ENCODE measurements around the gene DNAJA4.
A peak's percentile ranks its signal among the peaks of the same experiment; 100 is the strongest.
"Not testable (repeated sequence)": the region's sequence is repeated elsewhere in the genome, so short reads cannot be mapped to it uniquely, and the experiment has no call there.

The DNAJA4 gene

GRCh38 chr15:78244101-78244500 lies 20.3 kb upstream of the DNAJA4 start:
- DNase-seq (ENCODE audit: low spot score), result no peak

DNA sequence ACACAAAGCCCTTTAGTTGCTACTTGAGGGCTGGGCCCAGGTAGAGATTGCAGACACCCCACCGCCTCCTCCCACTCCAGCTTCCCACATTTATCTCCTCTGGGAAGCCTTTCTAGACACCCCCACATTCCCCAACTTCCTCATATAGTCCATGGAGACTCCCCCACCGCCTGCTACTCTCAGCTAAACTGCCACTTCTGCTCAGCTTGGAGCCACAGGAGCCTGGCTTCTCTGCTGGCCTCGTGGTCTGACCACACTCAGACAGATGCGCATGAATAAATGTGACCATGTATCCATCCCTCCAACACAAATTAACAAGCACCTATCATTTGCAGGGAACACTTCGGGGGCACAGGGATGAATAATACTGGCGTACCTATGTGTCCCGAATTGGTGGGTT lies 19.5 kb upstream of the DNAJA4 start:
- no peak for DNase-seq (ENCODE audit: low spot score)

DNA sequence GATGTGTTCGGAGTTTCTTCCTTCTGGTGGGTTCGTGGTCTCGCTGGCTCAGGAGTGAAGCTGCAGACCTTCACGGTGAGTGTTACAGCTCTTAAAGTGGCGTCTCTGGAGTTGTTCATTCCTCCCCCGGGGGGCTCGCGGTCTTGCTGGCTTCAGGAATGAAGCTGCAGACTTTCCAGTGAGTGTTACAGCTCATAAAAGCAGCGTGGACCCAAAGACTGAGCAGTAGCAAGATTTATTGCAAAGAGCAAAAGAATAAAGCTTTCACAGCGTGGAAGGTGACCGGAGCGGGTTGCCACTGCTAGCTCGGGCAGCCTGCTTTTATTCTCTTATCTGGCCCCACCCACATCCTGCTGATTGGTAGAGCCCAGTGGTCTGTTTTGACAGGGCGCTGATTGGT lies 19.0 kb upstream of the DNAJA4 start:
- not testable (repeated sequence) for DNase-seq (ENCODE audit: low spot score)

GRCh38 chr15:78245976-78246620 lies 18.3 kb upstream of the DNAJA4 start:
- not testable (repeated sequence) for DNase-seq (ENCODE audit: low spot score)

DNA sequence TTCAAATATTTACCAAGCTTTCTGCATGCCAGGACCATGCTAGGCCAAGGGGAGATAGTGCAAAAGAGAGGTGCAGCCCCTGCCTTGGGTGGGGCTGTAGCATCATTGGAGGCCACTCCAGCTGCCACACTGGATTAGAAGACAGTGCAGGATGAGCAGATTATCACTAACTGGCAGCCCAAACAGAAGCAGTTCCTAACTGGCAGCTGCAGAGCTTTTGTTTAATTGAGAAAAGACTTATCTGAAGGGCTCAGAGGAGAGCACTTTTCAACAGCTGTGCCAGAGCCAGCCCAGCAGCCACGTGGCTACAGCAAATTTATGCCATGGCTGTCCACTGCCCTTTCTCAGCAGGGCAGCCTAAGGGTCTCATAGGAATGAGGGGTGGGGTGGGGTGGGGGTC lies 16.5 kb upstream of the DNAJA4 start:
- no peak for DNase-seq (ENCODE audit: low spot score)

GRCh38 chr15:78249131-78249530 lies 15.2 kb upstream of the DNAJA4 start:
- no peak for DNase-seq (ENCODE audit: low spot score)

DNA sequence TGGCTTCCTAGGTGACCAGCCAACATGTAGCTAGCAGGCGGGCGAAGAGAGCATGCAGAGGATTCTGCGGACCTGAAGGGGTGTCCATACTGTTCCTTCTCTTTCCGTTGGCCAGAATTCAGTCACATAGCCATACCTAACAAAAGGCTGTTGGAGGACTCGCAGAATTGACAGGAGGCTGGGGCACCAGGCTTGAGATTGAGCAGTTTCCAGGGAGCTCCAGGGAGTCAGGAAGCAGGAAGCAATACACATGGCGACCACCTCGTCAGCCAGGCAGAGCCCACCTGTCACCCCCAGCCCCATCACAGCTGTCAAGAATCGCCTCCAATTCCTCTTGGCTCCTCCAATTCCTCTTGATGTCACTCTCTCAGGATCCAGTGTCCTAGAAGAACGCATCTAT lies 13.2 kb upstream of the DNAJA4 start:
- no peak for DNase-seq (ENCODE audit: low spot score)

- no peak for DNase-seq (ENCODE audit: low spot score)
Observed at GRCh38 chr15:78255421-78256043, 8.8 kb upstream of the DNAJA4 start.

DNA sequence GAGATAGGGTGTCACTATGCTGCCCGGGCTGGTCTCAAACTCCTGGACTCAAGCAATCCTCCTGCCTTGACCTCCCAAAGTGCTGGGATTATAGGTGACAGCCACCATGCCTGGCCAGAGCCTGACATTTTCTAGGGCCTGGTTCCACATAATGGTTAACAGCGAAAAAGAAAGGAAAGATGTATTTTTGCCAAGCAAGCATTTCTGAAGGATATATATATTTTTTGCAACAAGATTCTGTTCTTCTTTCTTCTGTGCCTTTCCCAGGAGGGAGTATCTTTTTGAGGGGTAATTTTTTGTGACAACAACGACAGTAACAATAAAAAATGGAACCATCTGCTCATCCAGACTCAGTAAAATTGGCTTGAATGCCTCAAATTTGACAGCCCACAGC lies 8.3 kb upstream of the DNAJA4 start:
- DNase-seq (ENCODE audit: low spot score), result no peak

- DNase-seq (ENCODE audit: low spot score), result no peak
Observed at GRCh38 chr15:78257681-78258080, 6.7 kb upstream of the DNAJA4 start.

GRCh38 chr15:78259232-78259631 lies 5.1 kb upstream of the DNAJA4 start:
- DNase-seq (ENCODE audit: low spot score), result no peak

GRCh38 chr15:78260489-78260888 lies 3.9 kb upstream of the DNAJA4 start:
- no peak for DNase-seq (ENCODE audit: low spot score)

- DNase-seq (ENCODE audit: low spot score), result no peak
Observed at GRCh38 chr15:78261062-78261461, 3.3 kb upstream of the DNAJA4 start.

DNA sequence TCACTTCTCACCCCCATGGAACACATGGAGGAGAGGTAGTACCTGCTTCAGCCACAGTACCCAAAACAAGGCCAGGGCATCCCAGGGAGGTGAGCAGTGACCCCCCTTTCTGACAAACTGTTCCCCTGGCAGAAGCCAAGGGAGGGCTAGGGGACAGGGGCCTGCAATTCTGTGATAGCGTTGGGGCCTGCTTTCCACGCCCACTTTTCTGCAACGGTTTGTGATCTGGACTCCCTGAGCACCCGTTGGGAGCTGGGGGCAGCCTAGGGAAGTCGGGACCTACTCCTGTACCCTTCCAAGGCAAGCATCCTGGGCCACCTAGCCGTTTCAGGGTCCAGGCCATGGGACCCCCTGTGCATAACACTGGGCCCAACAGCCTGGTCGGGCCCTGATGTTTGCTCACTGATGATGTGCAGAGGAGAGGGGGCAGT lies 996 bp upstream of the DNAJA4 start:
- no peak for DNase-seq (ENCODE audit: low spot score)

GRCh38 chr15:78263907-78264303 lies 457 bp upstream of the DNAJA4 start:
- DNase-seq (ENCODE audit: low spot score), result no peak

DNA sequence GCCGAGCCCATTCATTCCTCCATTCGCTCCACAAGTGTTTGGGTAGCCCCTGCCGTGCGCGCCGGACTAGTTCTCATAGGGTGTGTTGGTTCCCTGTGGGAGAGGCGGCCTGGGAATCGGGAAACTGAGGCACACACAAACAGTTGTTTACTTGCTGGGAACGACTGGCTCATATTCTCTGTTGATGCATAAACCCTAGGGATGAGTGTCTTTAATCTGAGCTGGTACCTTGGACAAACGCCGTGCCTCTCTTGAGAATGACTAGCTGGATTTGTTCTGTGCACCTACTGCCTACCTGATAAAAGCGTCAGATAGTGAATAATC lies 737 bp downstream of the DNAJA4 start:
- DNase-seq (ENCODE audit: low spot score), result no peak

GRCh38 chr15:78265752-78266224 lies 1.4 kb downstream of the DNAJA4 start:
- DNase-seq (ENCODE audit: low spot score), result peak; percentile 64

DNA sequence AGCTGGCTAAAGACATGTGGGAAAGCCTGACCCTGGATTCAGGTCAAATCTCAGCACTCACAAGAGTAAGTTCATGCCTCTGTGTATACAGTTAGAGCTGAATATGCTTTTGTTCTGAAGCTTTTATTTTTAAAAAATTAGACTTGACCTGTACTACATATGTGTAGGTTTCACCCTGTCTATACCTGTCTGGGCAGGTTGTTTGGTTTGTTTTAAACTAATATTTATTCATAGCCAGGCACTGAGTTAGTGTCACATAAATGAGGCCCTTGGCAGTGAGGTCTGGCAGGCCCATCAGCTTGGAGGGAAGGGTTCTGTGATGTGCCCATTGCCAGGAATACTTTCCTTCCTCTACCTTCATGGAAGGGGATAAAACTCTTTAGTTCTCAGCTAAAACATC lies 1.9 kb downstream of the DNAJA4 start:
- no peak for DNase-seq (ENCODE audit: low spot score)

DNA sequence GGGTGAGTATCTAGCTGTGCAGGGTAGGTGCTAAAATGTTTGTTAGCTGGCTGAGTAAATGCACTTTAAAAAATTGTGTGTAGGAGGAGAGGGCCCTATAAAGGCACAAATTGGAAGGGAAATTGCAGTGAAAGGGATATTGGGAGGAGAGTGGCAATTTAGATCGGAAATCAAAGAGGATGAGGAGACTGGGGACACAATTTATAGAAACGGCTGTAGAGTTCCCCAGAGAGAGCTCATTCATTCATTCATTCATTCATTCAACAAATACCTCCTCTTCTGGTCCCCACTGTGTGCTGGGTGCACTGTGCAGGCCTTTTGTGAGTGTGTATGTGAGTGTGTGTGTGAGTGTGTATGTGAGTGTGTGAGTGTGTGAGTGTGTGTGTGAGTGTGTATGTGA lies 2.4 kb downstream of the DNAJA4 start:
- DNase-seq (ENCODE audit: low spot score), result no peak

DNA sequence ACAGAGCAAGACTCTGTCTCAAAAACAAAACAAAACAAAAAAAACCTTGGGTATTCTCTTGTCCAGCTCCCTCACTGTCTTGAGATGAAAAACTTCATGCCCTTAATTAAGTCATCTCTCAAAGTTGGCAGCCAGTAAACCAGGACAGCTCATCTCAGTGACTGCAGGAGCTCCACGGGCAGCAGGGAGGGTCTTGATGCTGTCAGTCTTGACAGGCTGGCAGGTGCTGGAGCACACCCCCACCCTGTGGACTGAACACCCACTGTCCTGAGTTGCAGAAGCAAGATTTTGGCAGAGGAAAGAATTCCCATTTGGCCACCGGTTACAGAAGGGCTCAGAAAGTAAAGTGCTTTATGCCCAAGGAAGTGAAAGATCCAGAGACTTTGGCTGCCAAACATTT lies 8.0 kb downstream of the DNAJA4 start:
- DNase-seq (ENCODE audit: low spot score), result no peak

DNA sequence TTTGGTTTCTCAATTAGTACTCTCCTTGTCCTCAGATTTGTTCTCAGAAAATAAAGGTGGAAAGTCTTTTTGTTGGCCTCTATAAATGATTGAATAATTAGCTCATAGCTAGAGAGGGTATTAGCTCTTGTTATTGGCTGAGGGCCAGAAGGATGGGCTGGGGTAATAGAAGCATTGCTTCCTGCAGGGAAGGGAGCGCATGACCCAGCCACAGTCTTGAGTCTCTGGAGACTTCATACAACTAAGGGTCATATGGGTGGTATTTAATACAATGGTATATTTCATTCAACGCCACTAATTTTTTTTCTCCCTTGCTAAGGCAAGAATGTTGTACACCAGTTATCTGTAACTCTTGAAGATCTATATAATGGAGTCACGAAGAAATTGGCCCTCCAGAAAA lies 8.4 kb downstream of the DNAJA4 start:
- no peak for DNase-seq (ENCODE audit: low spot score)

GRCh38 chr15:78274994-78275393 lies 10.6 kb downstream of the DNAJA4 start:
- no peak for DNase-seq (ENCODE audit: low spot score)

DNA sequence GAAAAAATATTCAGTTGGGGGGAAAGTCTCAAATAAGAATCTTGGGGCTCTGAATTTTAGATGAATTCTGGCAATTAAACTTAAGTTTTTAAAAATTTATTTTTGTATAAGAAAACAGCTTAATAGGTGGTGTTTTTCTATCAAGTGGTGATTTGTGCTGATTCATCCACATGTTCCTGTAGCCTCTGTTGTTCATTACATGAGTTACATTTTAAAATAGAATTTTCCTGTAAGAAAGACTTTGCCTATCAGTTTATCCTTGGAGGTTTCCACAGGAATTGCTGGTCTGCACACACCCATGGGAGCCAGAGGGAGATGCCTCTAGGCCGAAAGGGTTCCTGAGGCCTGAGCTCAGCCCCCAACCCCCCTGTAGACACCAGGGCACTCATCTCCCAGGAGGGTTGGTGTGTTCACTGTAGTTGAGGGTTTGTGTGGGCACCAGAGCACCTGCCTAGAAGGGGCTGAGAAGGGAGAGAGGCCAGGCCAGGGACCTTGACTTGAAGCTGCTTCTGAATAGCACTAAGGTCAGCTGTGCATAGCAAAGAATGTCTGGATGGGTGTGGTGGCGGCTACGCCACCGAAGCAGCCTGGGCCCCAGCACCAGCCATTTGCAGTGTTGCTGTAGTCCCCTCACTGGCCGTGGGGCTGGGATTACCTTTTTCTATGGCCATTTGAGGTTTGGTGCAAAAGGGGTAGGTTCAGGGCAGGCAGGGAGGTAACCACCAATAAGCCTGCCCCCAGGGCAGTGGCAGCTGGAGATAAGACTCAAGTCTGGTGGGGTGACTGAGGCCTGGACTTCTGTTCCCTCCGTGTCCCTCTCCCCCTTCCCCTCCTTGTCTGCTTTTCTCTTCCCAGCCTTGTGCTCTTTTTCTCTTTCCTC lies 11.9 kb downstream of the DNAJA4 start:
- DNase-seq (ENCODE audit: low spot score), result no peak

All from AG08396 (cell line).